Prostate gland (tissue), 2 donors: ENCODE data around the gene KCTD15. TPM values are rescaled to one million over a fixed set of nuclear protein-coding genes. Genes with fewer than 3 reads are reported as not detected.

Source experiments
- DNase-seq: peaks from one replicate; pipeline ENCODE4 v3.0.0-alpha.2; 2019; ENCODE audit warnings: low spot score
- H3K27ac ChIP-seq, 2 donors: fragments of 200-600 bp; sonication (generic); 2 replicates each; pipeline ENCODE4 v1.5.1; 2017 to 2019
- H3K27me3 ChIP-seq: fragments of 200-600 bp; sonication (generic); replicated peaks from 2 replicates; pipeline ENCODE4 v1.5.1; 2019; ENCODE audit not compliant: insufficient read depth
- H3K36me3 ChIP-seq, 2 donors: fragments of 200-600 bp; sonication (generic); 1 replicate in 1 of 2; 2 replicates in 1 of 2; pipeline versions ENCODE4 v1.5.1 to v1.8.1; 2017 to 2019
- H3K4me1 ChIP-seq: fragments of 200-600 bp; sonication (generic); replicated peaks from 2 replicates; pipeline ENCODE4 v1.5.1; 2019
- H3K4me3 ChIP-seq, 2 donors: fragments of 200-600 bp; sonication (generic); 2 replicates each; pipeline ENCODE4 v1.5.1; 2017 to 2019
- H3K9me3 ChIP-seq: fragments of 200-600 bp; sonication (generic); 2 replicates; pipeline ENCODE4 v1.5.1; 2017
- POLR2A ChIP-seq: fragments of 450-650 bp; IDR thresholded peaks from one replicate; pipeline ENCODE4 v1.6.1; 2016; ENCODE audit warnings: antibody characterized with exemption, mild to moderate bottlenecking
- POLR2AphosphoS5 ChIP-seq: sonication (generic); formaldehyde crosslinking; IDR thresholded peaks from one replicate; pipeline ENCODE4 v1.6.1; 2017; ENCODE audit warnings: antibody characterized with exemption
- WGBS: methylation state at CpG from one replicate; pipeline ENCODE4 v1.1.5; 2018; 5-methylcytosine and 5-hydroxymethylcytosine counted together
- intact Hi-C: fragments of 100-400 bp; cut with DNase I; formaldehyde crosslinking; loops from one replicate; pipeline ENCODE4 v1.14.2; 2022
- total RNA-seq, 2 donors: library from RNA; depleted of rRNA; stranded (reverse); fragments of >200 nt; gene quantifications; one replicate each; pipeline ENCODE4 v1.1.0, GENCODE V29; 2016
- TF ChIP-seq, protein P1 (sequence below), 4 experiments: fragments of 200-600 bp in 2 of 4; fragments of 450-650 bp in 2 of 4; sonication (generic) in 2 of 4; IDR thresholded peaks; 1 replicate in 3 of 4; 2 replicates in 1 of 4; pipeline ENCODE4 v1.5.1; 2016 to 2019; ENCODE audit warnings: antibody characterized with exemption in 4 of 4, mild to moderate bottlenecking in 2 of 4, moderate library complexity in 2 of 4

The KCTD15 gene
- total RNA-seq, 2 donors from 2014 or later = 41.7 to 74.6 TPM

GRCh38 chr19:33774751-33775150 is 21.9 kb upstream of the KCTD15 start:
- Histone ChIP-seq H3K36me3 (no peaks in the 10 kb centered on the region), H3K4me3 (no peak overlapping the region), H3K9me3 (no peaks in the 10 kb centered on the region), H3K27me3 (peaks cover 3% of the 10 kb centered on the region), H3K27ac (no peak overlapping the region), H3K4me1 (no peaks in the 10 kb centered on the region)
- no peak for DNase-seq
- intact Hi-C loops = loop anchor here (5.0 kb wide), 4 partner anchors 223 to 373 kb away; no protein-coding TSS in a partner anchor
- TF ChIP-seq POLR2A (no peak), POLR2AphosphoS5 (no peak)
- TF ChIP-seq, protein P1, sequence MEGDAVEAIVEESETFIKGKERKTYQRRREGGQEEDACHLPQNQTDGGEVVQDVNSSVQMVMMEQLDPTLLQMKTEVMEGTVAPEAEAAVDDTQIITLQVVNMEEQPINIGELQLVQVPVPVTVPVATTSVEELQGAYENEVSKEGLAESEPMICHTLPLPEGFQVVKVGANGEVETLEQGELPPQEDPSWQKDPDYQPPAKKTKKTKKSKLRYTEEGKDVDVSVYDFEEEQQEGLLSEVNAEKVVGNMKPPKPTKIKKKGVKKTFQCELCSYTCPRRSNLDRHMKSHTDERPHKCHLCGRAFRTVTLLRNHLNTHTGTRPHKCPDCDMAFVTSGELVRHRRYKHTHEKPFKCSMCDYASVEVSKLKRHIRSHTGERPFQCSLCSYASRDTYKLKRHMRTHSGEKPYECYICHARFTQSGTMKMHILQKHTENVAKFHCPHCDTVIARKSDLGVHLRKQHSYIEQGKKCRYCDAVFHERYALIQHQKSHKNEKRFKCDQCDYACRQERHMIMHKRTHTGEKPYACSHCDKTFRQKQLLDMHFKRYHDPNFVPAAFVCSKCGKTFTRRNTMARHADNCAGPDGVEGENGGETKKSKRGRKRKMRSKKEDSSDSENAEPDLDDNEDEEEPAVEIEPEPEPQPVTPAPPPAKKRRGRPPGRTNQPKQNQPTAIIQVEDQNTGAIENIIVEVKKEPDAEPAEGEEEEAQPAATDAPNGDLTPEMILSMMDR (IDR thresholded peaks at IDR 0.05) = no peak
- 83% methylated on average over 6 of the region's 6 CpGs for WGBS

- DNase-seq = no peak
- Histone ChIP-seq H3K36me3 (no peaks in the 10 kb centered on the region), H3K4me3 (no peak overlapping the region), H3K4me1 (no peaks in the 10 kb centered on the region), H3K27me3 (peaks cover 3% of the 10 kb centered on the region), H3K27ac (no peak overlapping the region), H3K9me3 (no peaks in the 10 kb centered on the region)
- WGBS = 85% methylated on average over 9 of the region's 9 CpGs
- TF ChIP-seq POLR2A (no peak), POLR2AphosphoS5 (no peak)
- TF ChIP-seq, protein P1 (IDR thresholded peaks at IDR 0.05) = no peak
- intact Hi-C loops = loop anchor here (5.0 kb wide), 3 partner anchors 221 to 371 kb away; no protein-coding TSS in a partner anchor
These were observed 20.8 kb upstream of the KCTD15 start for GRCh38 chr19:33775731-33776487.

GRCh38 chr19:33777351-33777750 is 19.3 kb upstream of the KCTD15 start:
- 81% methylated on average over 7 of the region's 9 CpGs for WGBS
- no peak for DNase-seq

GRCh38 chr19:33777753-33778088 is 18.9 kb upstream of the KCTD15 start:
- Histone ChIP-seq H3K4me3 (no peak overlapping the region), H3K4me1 (no peaks in the 10 kb centered on the region), H3K9me3 (no peaks in the 10 kb centered on the region), H3K36me3 (no peaks in the 10 kb centered on the region), H3K27me3 (peaks cover 3% of the 10 kb centered on the region), H3K27ac (no peak overlapping the region)
- DNase-seq = no peak
- TF ChIP-seq, protein P1 (IDR thresholded peaks at IDR 0.05) = no peak
- no peak for TF ChIP-seq POLR2AphosphoS5
- TF ChIP-seq POLR2A = no peak
- 56% methylated on average over 16 of the region's 17 CpGs for WGBS
- intact Hi-C loops = loop anchor here (5.0 kb wide), 3 partner anchors 220 to 370 kb away; no protein-coding TSS in a partner anchor

More at GRCh38 chr19:33777351-33777750, 19.3 kb upstream of the KCTD15 start:
- Histone ChIP-seq H3K27me3 (peaks cover 3% of the 10 kb centered on the region), H3K36me3 (no peaks in the 10 kb centered on the region), H3K4me1 (no peaks in the 10 kb centered on the region), H3K9me3 (no peaks in the 10 kb centered on the region), H3K4me3 (no peak overlapping the region), H3K27ac (no peak overlapping the region)
- intact Hi-C loops = loop anchor here (5.0 kb wide), 3 partner anchors 220 to 370 kb away; no protein-coding TSS in a partner anchor
- TF ChIP-seq POLR2A = no peak
- no peak for TF ChIP-seq POLR2AphosphoS5
- TF ChIP-seq, protein P1 (IDR thresholded peaks at IDR 0.05) = no peak
